Caco-2 (cell line): ENCODE results near the gene ATAT1. TPM values are rescaled to one million over a fixed set of nuclear protein-coding genes. Genes with fewer than 3 reads are reported as not detected.
"Not testable (repeated sequence)": the region's sequence is repeated elsewhere in the genome, so short reads cannot be mapped to it uniquely, and the experiment has no call there.

Experiments
- BruUV-seq: library from RNA; stranded (reverse); fragments of 400-500 nt; replicated peaks from 2 replicates; lab custom pipeline; 2021; lab: Mats Ljungman, UMichigan
- CTCF ChIA-PET: fragments of 300-600 bp; sonication (Branson Sonifier 250); formaldehyde crosslinking; loops from one replicate; lab custom pipeline; 2022; ENCODE audit warnings: antibody characterized with exemption; lab: Charles Lee
- POLR2A ChIA-PET: fragments of 300-600 bp; sonication (Branson Sonifier 250); formaldehyde crosslinking; loops from one replicate; lab custom pipeline; 2022; ENCODE audit warnings: antibody characterized with exemption; lab: Charles Lee
- DNase-seq, 2 experiments: peaks; one replicate each; pipeline versions ENCODE4 v3.0.0 to v3.0.0-alpha.2; 2020 to 2022
- H3K27me3 ChIP-seq: replicated peaks from 2 replicates; pipeline ENCODE4 v1.6.0; 2011; ENCODE audit warnings: low read length; ENCODE audit not compliant: control insufficient read depth, insufficient read depth
- H3K36me3 ChIP-seq: 2 replicates; pipeline ENCODE4 v1.5.1; 2011; ENCODE audit warnings: low read length; ENCODE audit not compliant: control insufficient read depth, insufficient read depth
- H3K4me1 ChIP-seq: fragments of 250-450 bp; sonication (Bioruptor Pico); 2 replicates; pipeline ENCODE4 v1.5.1; 2020; ENCODE audit warnings: mild to moderate bottlenecking
- H3K4me3 ChIP-seq: 2 replicates; pipeline ENCODE4 v1.5.1; 2011; ENCODE audit warnings: low read depth, mild to moderate bottlenecking, control low read depth, low read length
- H3K9me3 ChIP-seq: fragments of 250-450 bp; sonication (Bioruptor Pico); 2 replicates; pipeline ENCODE4 v1.5.1; 2020; ENCODE audit warnings: mild to moderate bottlenecking, moderate library complexity
- H3K27ac Mint-ChIP-seq: one replicate; pipeline ENCODE4 v1.8.0; 2022; ENCODE audit warnings: mixed read lengths; ENCODE audit not compliant: unreplicated experiment
- H3K27me3 Mint-ChIP-seq: one replicate; pipeline ENCODE4 v1.8.0; 2022; ENCODE audit warnings: mixed read lengths; ENCODE audit not compliant: insufficient read depth, unreplicated experiment
- H3K36me3 Mint-ChIP-seq: one replicate; pipeline ENCODE4 v1.8.0; 2022; ENCODE audit warnings: mild to moderate bottlenecking, mixed read lengths; ENCODE audit not compliant: insufficient read depth, unreplicated experiment
- H3K4me1 Mint-ChIP-seq: one replicate; pipeline ENCODE4 v1.8.0; 2022; ENCODE audit warnings: low read depth, mixed read lengths; ENCODE audit not compliant: unreplicated experiment
- H3K4me3 Mint-ChIP-seq: one replicate; pipeline ENCODE4 v1.8.0; 2022; ENCODE audit warnings: mild to moderate bottlenecking, moderate library complexity, mixed read lengths; ENCODE audit not compliant: unreplicated experiment
- H3K9me3 Mint-ChIP-seq: one replicate; pipeline ENCODE4 v1.8.0; 2022; ENCODE audit warnings: mixed read lengths; ENCODE audit not compliant: unreplicated experiment
- intact Hi-C: fragments of 100-400 bp; cut with micrococcal nuclease; formaldehyde crosslinking; loops from one replicate; pipeline ENCODE4 v1.10.0; 2022; ENCODE audit not compliant: unreplicated experiment
- total RNA-seq: library from RNA; stranded (reverse); gene quantifications from 2 replicates; pipeline ENCODE4 v1.2.3, GENCODE V29; 2022
- TF ChIP-seq, protein P1 (sequence below), 2 experiments: fragments of 200-600 bp in 1 of 2; IDR thresholded peaks; 1 replicate in 1 of 2; 2 replicates in 1 of 2; pipeline versions ENCODE4 v1.5.1 to v1.8.0; 2011 to 2022; ENCODE audit warnings: antibody characterized with exemption in 1 of 2, control low read depth in 1 of 2, inconsistent platforms in 1 of 2, low read depth in 1 of 2, low read length in 1 of 2, mild to moderate bottlenecking in 1 of 2, moderate library complexity in 1 of 2; ENCODE audit not compliant: insufficient read depth in 1 of 2, severe bottlenecking in 1 of 2, unreplicated experiment in 1 of 2

Gene ATAT1
- total RNA-seq, 1 experiment from 2014 or later: 17.9 TPM

DNA sequence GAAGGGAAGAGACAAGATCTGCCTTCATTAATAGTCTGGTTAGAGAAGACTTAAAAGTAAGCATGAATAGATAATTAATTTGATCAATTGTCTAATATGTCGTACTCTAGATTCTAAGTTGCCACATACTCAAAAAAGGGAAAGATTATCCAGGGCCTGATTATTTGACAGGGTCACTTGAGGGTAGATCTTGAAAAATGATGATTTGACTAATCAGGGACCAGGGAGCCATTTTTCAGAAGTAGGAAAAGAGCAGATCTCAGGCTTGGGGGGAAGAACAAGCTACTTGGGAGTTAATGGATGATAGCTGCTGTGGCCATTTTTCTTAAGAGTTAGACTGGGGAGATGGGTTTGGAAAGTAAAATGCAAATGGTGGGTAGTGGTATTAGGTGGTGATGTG is 34.4 kb upstream of the ATAT1 start:
- H3K27ac Mint-ChIP-seq: no peak overlapping the region
- no TSS peak for BruUV-seq
- H3K36me3 ChIP-seq: peaks cover 3% of the 10 kb centered on the region

DNA sequence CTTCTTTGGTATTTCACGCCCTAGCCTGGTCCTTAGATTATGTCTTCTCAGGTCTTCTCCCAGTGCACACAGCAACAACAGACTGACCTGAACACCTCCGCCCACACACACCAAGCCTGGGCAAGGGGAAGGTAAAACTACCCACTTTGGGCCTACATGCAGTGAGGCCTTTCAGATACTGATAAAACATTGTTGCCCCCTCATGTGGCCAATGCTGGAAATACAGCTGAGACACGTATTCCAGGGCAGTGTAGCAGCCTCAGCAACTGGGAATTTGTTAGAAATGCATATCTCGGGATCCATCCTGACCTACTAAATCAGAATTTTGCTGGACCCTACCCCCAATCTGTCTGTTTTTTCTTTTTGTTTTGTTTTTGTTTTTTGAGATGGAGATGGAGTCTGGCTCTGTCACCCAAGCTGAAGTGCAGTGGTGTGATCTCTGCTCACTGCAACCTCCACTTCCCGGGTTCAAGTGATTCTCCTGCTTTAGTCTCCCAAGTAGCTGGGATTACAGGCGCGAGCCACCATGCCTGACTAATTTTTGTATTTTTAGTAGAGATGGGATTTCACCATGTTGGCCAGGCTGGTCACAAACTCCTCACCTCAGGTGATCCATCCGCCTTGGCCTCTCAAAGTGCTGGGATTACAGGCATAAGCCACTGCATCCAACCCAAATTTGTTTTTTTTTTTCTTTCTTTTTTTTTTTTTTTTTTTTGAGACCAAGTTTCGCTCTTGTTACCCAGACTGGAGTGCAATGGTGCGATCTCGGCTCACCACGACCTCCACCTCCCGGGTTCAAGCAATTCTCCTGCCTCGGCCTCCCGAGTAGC is 29.1 kb upstream of the ATAT1 start:
- intact Hi-C loops: loop anchor here (1.0 to 5.0 kb wide), 3 partner anchors 40 to 115 kb away; partner anchors contain the start of genes GNL1 and PRR3
- H3K27ac Mint-ChIP-seq: peak overlapping the region; percentile 82
- not testable (repeated sequence) for H3K4me1 Mint-ChIP-seq, H3K36me3 ChIP-seq, H3K9me3 ChIP-seq, BruUV-seq, H3K4me1 ChIP-seq, H3K9me3 Mint-ChIP-seq, H3K4me3 ChIP-seq, H3K27me3 Mint-ChIP-seq, H3K4me3 Mint-ChIP-seq, H3K27me3 ChIP-seq
- peak; percentile 84 to 87 for DNase-seq
- CTCF ChIA-PET: interaction anchor here (0.5 to 1.8 kb wide), 9 partner anchors 8 to 520 kb away, joined by 3 to 13 read pairs (median 4); no protein-coding TSS in a partner anchor
- TF ChIP-seq, protein P1, sequence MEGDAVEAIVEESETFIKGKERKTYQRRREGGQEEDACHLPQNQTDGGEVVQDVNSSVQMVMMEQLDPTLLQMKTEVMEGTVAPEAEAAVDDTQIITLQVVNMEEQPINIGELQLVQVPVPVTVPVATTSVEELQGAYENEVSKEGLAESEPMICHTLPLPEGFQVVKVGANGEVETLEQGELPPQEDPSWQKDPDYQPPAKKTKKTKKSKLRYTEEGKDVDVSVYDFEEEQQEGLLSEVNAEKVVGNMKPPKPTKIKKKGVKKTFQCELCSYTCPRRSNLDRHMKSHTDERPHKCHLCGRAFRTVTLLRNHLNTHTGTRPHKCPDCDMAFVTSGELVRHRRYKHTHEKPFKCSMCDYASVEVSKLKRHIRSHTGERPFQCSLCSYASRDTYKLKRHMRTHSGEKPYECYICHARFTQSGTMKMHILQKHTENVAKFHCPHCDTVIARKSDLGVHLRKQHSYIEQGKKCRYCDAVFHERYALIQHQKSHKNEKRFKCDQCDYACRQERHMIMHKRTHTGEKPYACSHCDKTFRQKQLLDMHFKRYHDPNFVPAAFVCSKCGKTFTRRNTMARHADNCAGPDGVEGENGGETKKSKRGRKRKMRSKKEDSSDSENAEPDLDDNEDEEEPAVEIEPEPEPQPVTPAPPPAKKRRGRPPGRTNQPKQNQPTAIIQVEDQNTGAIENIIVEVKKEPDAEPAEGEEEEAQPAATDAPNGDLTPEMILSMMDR (IDR thresholded peaks at IDR 0.05; ENCODE audit: insufficient read depth in 1 of 2, low read depth in 1 of 2, low read length in 1 of 2, severe bottlenecking in 1 of 2, unreplicated experiment in 1 of 2): peak; percentile 67 to 74
- POLR2A ChIA-PET: interaction anchor here (0.6 to 1.0 kb wide), 2 partner anchors 16 to 26 kb away, joined by 4 read pairs; partner anchors contain the start of gene ABCF1
- H3K36me3 Mint-ChIP-seq: peaks cover 90% of the 10 kb centered on the region

More for the DNA sequence above, 34.4 kb upstream of the ATAT1 start:
- ChIA-PET CTCF (no interaction called here), POLR2A (interaction anchor here (0.9 kb wide), 1 partner anchor 23 kb away, joined by 4 read pairs; no protein-coding TSS in a partner anchor)
- Histone ChIP-seq H3K27me3 (no peaks in the 10 kb centered on the region), H3K4me3 (no peak overlapping the region), H3K4me1 (peaks cover 8% of the 10 kb centered on the region), H3K9me3 (no peaks in the 10 kb centered on the region)
- TF ChIP-seq, protein P1 (IDR thresholded peaks at IDR 0.05; ENCODE audit: insufficient read depth in 1 of 2, low read depth in 1 of 2, low read length in 1 of 2, severe bottlenecking in 1 of 2, unreplicated experiment in 1 of 2): no peak
- intact Hi-C loops: no loop called here
- Mint-ChIP-seq H3K36me3 (peaks cover 95% of the 10 kb centered on the region), H3K27me3 (no peaks in the 10 kb centered on the region), H3K4me1 (peaks cover 6% of the 10 kb centered on the region), H3K4me3 (no peak overlapping the region), H3K9me3 (no peaks in the 10 kb centered on the region)
- DNase-seq: no peak

DNA sequence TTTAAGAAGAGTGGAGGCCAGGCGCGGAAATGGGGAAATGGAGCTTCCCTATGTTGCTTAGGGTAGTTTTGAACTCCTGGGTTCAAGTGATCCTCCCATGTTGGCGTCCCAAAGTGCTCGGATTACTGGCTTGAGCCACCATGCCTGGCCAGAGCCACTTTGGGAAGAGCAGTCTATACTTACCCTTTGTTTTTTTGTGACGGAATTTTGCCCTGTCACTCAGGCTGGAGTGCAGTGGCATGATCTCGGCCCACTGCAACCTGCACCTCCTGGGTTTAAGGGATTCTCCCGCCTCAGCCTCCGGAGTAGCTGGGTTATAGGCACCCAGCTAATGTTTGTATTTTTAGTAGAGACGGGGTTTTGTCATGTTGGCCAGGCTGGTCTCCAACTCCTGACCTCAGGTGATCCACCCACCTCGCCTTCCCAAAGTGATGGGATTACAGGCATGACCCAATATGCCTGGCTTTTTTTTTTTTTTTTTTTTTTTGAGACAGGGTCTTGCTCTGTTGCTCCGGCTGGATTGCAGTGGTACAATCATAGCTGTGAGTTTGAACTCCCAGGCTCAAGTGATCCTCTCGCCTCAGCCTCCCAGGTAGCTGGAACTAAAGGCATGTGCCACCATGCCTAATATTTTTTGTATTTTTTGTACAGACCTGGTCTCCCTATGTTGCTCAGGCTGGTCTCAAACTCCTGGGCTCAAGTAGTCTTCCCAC is 27.6 kb upstream of the ATAT1 start:
- POLR2A ChIA-PET: interaction anchor here (0.6 kb wide), 2 partner anchors 39 to 106 kb away, joined by 4 to 6 read pairs; no protein-coding TSS in a partner anchor
- H3K27ac Mint-ChIP-seq: no peak overlapping the region
- peaks cover 94% of the 10 kb centered on the region for H3K36me3 Mint-ChIP-seq

More for the DNA sequence above, 27.6 kb upstream of the ATAT1 start:
- Histone ChIP-seq H3K4me1 (no peaks in the 10 kb centered on the region), H3K27me3 (no peaks in the 10 kb centered on the region), H3K4me3 (no peak overlapping the region), H3K36me3 (peaks cover 5% of the 10 kb centered on the region), H3K9me3 (no peaks in the 10 kb centered on the region)
- Mint-ChIP-seq H3K4me1 (no peaks in the 10 kb centered on the region), H3K27me3 (no peaks in the 10 kb centered on the region), H3K9me3 (no peaks in the 10 kb centered on the region), H3K4me3 (no peak overlapping the region)
- no TSS peak for BruUV-seq
- no peak for DNase-seq
- intact Hi-C loops: loop anchor here (5.0 kb wide), 1 partner anchor 42 kb away; the partner anchor contains the start of genes GNL1 and PRR3
- TF ChIP-seq, protein P1 (IDR thresholded peaks at IDR 0.05; ENCODE audit: insufficient read depth in 1 of 2, low read depth in 1 of 2, low read length in 1 of 2, severe bottlenecking in 1 of 2, unreplicated experiment in 1 of 2): no peak
- CTCF ChIA-PET: interaction anchor here (0.6 to 1.2 kb wide), 2 partner anchors 58 to 132 kb away, joined by 4 read pairs; no protein-coding TSS in a partner anchor
